OCI-LY1 (cell line): ENCODE measurements around the gene CBLB.

Experiments used
- H2AFZ ChIP-seq: fragments of 200-600 bp; sonication (generic), shearing (Covaris generic); 2 replicates; pipeline ENCODE4 v1.6.0; 2014; ENCODE audit warnings: antibody characterized with exemption, mild to moderate bottlenecking, low read length
- H3F3A ChIP-seq: fragments of 200-600 bp; sonication (generic), shearing (Covaris generic); 2 replicates; pipeline ENCODE4 v1.6.0; 2014; ENCODE audit warnings: mild to moderate bottlenecking, antibody characterized with exemption, low read length, moderate library complexity; ENCODE audit not compliant: insufficient read depth
- H3K27ac ChIP-seq: fragments of 200-600 bp; sonication (generic); 2 replicates; pipeline ENCODE4 v1.5.1; 2014; ENCODE audit warnings: low read length, mixed run types, mild to moderate bottlenecking, low read depth; ENCODE audit not compliant: poor library complexity, severe bottlenecking
- H3K27me3 ChIP-seq: fragments of 200-600 bp; sonication (generic); 2 replicates; pipeline ENCODE4 v1.6.0; 2014; ENCODE audit warnings: antibody characterized with exemption, mild to moderate bottlenecking, low read length, moderate library complexity; ENCODE audit not compliant: insufficient read depth
- H3K36me3 ChIP-seq: fragments of 200-600 bp; sonication (generic); 2 replicates; pipeline ENCODE4 v1.6.1; 2014; ENCODE audit warnings: mild to moderate bottlenecking, antibody characterized with exemption, low read length, moderate library complexity, mixed read lengths; ENCODE audit not compliant: insufficient read depth
- H3K4me1 ChIP-seq: fragments of 200-600 bp; sonication (generic); 2 replicates; pipeline ENCODE4 v1.5.1; 2014; ENCODE audit warnings: mild to moderate bottlenecking, low read length, moderate library complexity; ENCODE audit not compliant: insufficient read depth, severe bottlenecking
- H3K4me2 ChIP-seq: fragments of 200-600 bp; sonication (generic), shearing (Covaris generic); 2 replicates; pipeline ENCODE4 v1.6.1; 2014; ENCODE audit warnings: low read length
- H3K4me3 ChIP-seq: fragments of 200-600 bp; sonication (generic); 2 replicates; pipeline ENCODE4 v1.5.1; 2014; ENCODE audit warnings: low read length, low read depth, mild to moderate bottlenecking, mixed read lengths; ENCODE audit not compliant: poor library complexity, severe bottlenecking
- H3K79me2 ChIP-seq: fragments of 200-600 bp; shearing (Covaris generic); 2 replicates; pipeline ENCODE4 v1.6.1; 2016; ENCODE audit warnings: mixed run types, low read length, mixed read lengths; ENCODE audit not compliant: insufficient read depth
- H3K9ac ChIP-seq: fragments of 200-600 bp; sonication (generic), shearing (Covaris generic); 2 replicates; pipeline ENCODE4 v1.6.1; 2014; ENCODE audit warnings: mild to moderate bottlenecking, low read length, mixed read lengths
- H3K9me2 ChIP-seq: fragments of 200-600 bp; sonication (generic), shearing (Covaris generic); 2 replicates; pipeline ENCODE4 v1.6.1; 2014; ENCODE audit warnings: low read depth, mild to moderate bottlenecking, low read length, mixed read lengths
- H3K9me3 ChIP-seq: fragments of 200-600 bp; shearing (Covaris generic); 2 replicates; pipeline ENCODE4 v1.6.1; 2014; ENCODE audit warnings: low read length, mixed read lengths
- H4K20me1 ChIP-seq: fragments of 200-600 bp; sonication (generic), shearing (Covaris generic); 2 replicates; pipeline ENCODE4 v1.6.0; 2016; ENCODE audit warnings: mild to moderate bottlenecking, low read length; ENCODE audit not compliant: insufficient read depth
- EZH2 ChIP-seq: fragments of 200-600 bp; sonication (generic), shearing (Covaris generic); IDR thresholded peaks from 2 replicates; pipeline ENCODE4 v1.8.0; 2017; ENCODE audit warnings: borderline replicate concordance, mixed run types, mild to moderate bottlenecking, antibody characterized with exemption, low read length, moderate library complexity, mixed read lengths
- TF ChIP-seq, protein P1 (sequence below): fragments of 200-600 bp; sonication (generic), shearing (Covaris generic); IDR thresholded peaks from 2 replicates; pipeline ENCODE4 v1.5.1; 2017; ENCODE audit warnings: mild to moderate bottlenecking, antibody characterized with exemption, low read length, moderate library complexity, mixed read lengths

The CBLB gene

DNA sequence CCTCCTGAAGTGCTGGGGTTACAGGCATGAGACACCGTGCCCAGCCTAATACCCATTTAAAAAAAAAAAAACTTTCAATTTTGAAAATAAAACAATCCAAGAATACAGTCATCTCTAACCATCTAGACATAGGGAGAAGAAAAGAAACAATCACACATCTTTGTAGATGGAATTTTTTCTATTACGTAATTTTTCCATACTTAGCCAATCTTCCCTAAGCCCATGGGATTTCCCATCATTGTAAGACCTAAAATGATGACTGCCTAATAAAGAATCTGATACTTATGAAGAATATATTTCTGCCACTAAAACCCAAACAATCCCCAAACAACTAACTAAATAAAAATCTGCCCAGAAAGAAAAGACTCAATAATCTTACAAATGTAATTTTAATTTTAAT is 88.7 kb downstream of the CBLB start:
- Histone ChIP-seq H2AFZ (no peak overlapping the region), H3K9me2 (no peaks in the 10 kb centered on the region), H3K4me1 (peaks cover 3% of the 10 kb centered on the region), H3F3A (no peaks in the 10 kb centered on the region), H3K27me3 (no peaks in the 10 kb centered on the region), H3K79me2 (peaks cover 17% of the 10 kb centered on the region; the same call in 1 of the 2 replicates), H3K36me3 (0 out of 2 replicates have a peak, but pooled peaks cover 6% of the 10 kb centered on the region), H3K4me3 (no peak overlapping the region), H3K4me2 (no peak overlapping the region), H3K27ac (no peak overlapping the region), H3K9me3 (no peaks in the 10 kb centered on the region), H3K9ac (no peak overlapping the region), H4K20me1 (no peaks in the 10 kb centered on the region)
- no peak for TF ChIP-seq EZH2
- TF ChIP-seq, protein P1, sequence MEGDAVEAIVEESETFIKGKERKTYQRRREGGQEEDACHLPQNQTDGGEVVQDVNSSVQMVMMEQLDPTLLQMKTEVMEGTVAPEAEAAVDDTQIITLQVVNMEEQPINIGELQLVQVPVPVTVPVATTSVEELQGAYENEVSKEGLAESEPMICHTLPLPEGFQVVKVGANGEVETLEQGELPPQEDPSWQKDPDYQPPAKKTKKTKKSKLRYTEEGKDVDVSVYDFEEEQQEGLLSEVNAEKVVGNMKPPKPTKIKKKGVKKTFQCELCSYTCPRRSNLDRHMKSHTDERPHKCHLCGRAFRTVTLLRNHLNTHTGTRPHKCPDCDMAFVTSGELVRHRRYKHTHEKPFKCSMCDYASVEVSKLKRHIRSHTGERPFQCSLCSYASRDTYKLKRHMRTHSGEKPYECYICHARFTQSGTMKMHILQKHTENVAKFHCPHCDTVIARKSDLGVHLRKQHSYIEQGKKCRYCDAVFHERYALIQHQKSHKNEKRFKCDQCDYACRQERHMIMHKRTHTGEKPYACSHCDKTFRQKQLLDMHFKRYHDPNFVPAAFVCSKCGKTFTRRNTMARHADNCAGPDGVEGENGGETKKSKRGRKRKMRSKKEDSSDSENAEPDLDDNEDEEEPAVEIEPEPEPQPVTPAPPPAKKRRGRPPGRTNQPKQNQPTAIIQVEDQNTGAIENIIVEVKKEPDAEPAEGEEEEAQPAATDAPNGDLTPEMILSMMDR, result no peak

DNA sequence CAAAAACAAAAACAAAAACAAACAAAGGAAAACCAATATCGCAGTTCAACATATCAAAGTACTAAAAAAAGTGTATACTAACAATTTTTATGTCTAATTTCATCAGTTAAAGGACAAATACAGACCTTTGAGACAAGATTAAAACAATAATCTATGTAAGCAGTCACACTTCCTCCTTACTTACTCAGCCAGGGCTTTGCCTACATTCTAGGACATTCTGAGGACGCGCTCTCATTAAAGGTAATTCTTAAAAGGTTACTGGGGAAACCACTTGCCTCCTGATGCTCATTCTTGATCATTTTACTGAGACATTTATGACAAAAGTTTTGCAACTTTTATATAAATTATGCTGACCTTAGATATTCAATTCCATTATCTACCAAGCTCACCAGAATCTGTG is 93.4 kb downstream of the CBLB start:
- Histone ChIP-seq H3K4me3 (no peak overlapping the region), H3K27ac (no peak overlapping the region), H3K4me1 (peaks cover 11% of the 10 kb centered on the region), H3K27me3 (no peaks in the 10 kb centered on the region), H3K9me3 (no peaks in the 10 kb centered on the region), H3K9ac (no peak overlapping the region), H4K20me1 (no peaks in the 10 kb centered on the region), H3K36me3 (peaks cover 35% of the 10 kb centered on the region), H2AFZ (no peak overlapping the region), H3K9me2 (no peaks in the 10 kb centered on the region), H3K79me2 (0 out of 2 replicates have a peak, but pooled peaks cover 12% of the 10 kb centered on the region), H3F3A (no peaks in the 10 kb centered on the region), H3K4me2 (no peak overlapping the region)
- TF ChIP-seq EZH2, result no peak
- TF ChIP-seq, protein P1, result no peak

- Histone ChIP-seq H3K4me2 (no peak overlapping the region), H3K27ac (no peak overlapping the region), H3K4me1 (peaks cover 11% of the 10 kb centered on the region), H4K20me1 (no peaks in the 10 kb centered on the region), H3K9me3 (no peaks in the 10 kb centered on the region; the same call in 1 of the 2 replicates), H3K4me3 (no peak overlapping the region), H2AFZ (no peak overlapping the region), H3K36me3 (peaks cover 42% of the 10 kb centered on the region), H3K79me2 (0 out of 2 replicates have a peak, but pooled peaks cover 9% of the 10 kb centered on the region), H3K9me2 (no peaks in the 10 kb centered on the region), H3K27me3 (no peaks in the 10 kb centered on the region), H3F3A (no peaks in the 10 kb centered on the region), H3K9ac (no peak overlapping the region)
- TF ChIP-seq, protein P1, result no peak
- TF ChIP-seq EZH2, result no peak
These were observed 94.2 kb downstream of the CBLB start for GRCh38 chr3:105774444-105775180.
